Loucy (cell line): ENCODE measurements around the gene CENPP.

Experiments used
- H2AFZ ChIP-seq: fragments of 200-600 bp; sonication (generic); 2 replicates; pipeline ENCODE4 v1.6.0; 2016; ENCODE audit warnings: antibody characterized with exemption, mild to moderate bottlenecking, low read length, moderate library complexity
- H3F3A ChIP-seq: fragments of 200-600 bp; 2 replicates; pipeline ENCODE4 v1.6.0; 2016; ENCODE audit warnings: antibody characterized with exemption, low read depth, mild to moderate bottlenecking
- H3K27me3 ChIP-seq: fragments of 200-600 bp; sonication (generic); 2 replicates; pipeline ENCODE4 v1.6.1; 2014; ENCODE audit warnings: low read length, mild to moderate bottlenecking; ENCODE audit not compliant: insufficient read depth, poor library complexity, severe bottlenecking
- H3K36me3 ChIP-seq: fragments of 200-600 bp; sonication (generic); 2 replicates; pipeline ENCODE4 v1.6.1; 2016; ENCODE audit warnings: low read length; ENCODE audit not compliant: insufficient read depth
- H3K4me1 ChIP-seq: fragments of 200-600 bp; sonication (generic); 2 replicates; pipeline ENCODE4 v1.5.1; 2014; ENCODE audit warnings: low read length, mild to moderate bottlenecking; ENCODE audit not compliant: insufficient read depth, poor library complexity, severe bottlenecking
- H3K4me2 ChIP-seq: fragments of 200-600 bp; sonication (generic); 2 replicates; pipeline ENCODE4 v1.6.0; 2014; ENCODE audit warnings: antibody characterized with exemption, low read length, low read depth, mild to moderate bottlenecking; ENCODE audit not compliant: poor library complexity, severe bottlenecking
- H3K4me3 ChIP-seq: fragments of 200-600 bp; sonication (generic); 2 replicates; pipeline ENCODE4 v1.5.1; 2014; ENCODE audit warnings: low read length, mild to moderate bottlenecking, mixed read lengths; ENCODE audit not compliant: poor library complexity, severe bottlenecking
- H3K79me2 ChIP-seq: fragments of 200-600 bp; sonication (generic); 2 replicates; pipeline ENCODE4 v1.6.1; 2014; ENCODE audit warnings: low read length; ENCODE audit not compliant: insufficient read depth
- H3K9ac ChIP-seq: fragments of 200-600 bp; sonication (generic); 2 replicates; pipeline ENCODE4 v1.6.0; 2014; ENCODE audit warnings: mild to moderate bottlenecking, low read depth, low read length, moderate library complexity; ENCODE audit not compliant: poor library complexity, severe bottlenecking
- H3K9me2 ChIP-seq: fragments of 200-600 bp; sonication (generic); replicated peaks from 2 replicates; pipeline ENCODE4 v1.6.1; 2016; ENCODE audit warnings: low read depth, low read length, mixed read lengths
- H3K9me3 ChIP-seq: fragments of 200-600 bp; sonication (generic); 2 replicates; pipeline ENCODE4 v1.6.1; 2014; ENCODE audit warnings: mild to moderate bottlenecking, antibody characterized with exemption, low read length, low read depth; ENCODE audit not compliant: insufficient read depth
- H4K20me1 ChIP-seq: fragments of 200-600 bp; sonication (generic); 2 replicates; pipeline ENCODE4 v1.6.0; 2014; ENCODE audit warnings: antibody characterized with exemption, low read length, mild to moderate bottlenecking; ENCODE audit not compliant: insufficient read depth, poor library complexity, severe bottlenecking
- EZH2phosphoT487 ChIP-seq: fragments of 200-600 bp; IDR thresholded peaks from 2 replicates; pipeline ENCODE4 v1.6.1; 2018; ENCODE audit warnings: antibody characterized with exemption, mild to moderate bottlenecking, moderate library complexity, borderline replicate concordance
- TF ChIP-seq, protein P1 (sequence below): fragments of 200-600 bp; sonication (generic); conservative IDR thresholded peaks from 2 replicates; pipeline ENCODE4 v1.5.1; 2014; ENCODE audit warnings: mild to moderate bottlenecking, antibody characterized with exemption, low read length

CENPP gene

DNA sequence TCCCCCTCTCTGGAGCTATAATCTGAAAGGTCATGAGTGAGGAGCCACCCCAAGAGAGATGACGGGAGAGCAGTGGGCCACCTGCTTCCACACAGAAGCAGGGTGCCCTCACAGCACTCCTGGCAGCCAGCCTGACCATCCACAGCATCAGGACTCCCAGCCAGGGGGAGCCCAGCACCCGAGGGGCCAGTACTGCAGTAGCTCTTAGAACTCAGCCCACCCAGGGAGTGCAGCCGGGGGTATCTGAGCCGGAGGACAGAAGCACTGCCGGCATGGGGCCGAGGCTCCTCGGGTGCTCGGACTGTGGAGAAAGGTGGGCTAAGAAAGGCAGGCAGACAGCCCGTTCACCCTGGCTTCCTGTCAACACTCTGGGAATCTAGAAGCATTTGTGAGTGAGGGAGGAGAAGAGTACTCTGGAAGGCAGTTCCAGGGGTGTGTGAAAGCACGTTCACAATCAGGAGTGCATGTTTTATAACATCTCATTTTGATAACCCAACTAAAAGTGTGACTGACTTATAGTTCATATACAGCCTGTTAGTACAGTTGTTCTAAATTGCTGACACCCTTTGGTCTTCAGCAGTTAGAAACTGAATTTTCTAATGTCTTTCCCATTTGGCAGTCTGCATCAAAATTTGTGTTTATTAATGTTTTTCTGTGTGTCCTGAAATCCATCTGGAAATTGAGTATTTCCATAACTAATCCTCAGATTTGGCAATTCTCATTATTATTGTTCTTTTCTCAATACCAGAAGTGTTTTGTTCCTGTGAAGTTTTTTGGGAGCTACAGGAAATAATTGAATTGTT, 182.5 kb downstream of the CENPP start:
- no peaks in the 10 kb centered on the region for H3K27me3 ChIP-seq
- H3K9me3 ChIP-seq, result no peaks in the 10 kb centered on the region
- no peak overlapping the region for H3K4me3 ChIP-seq
- H2AFZ ChIP-seq, result no peak overlapping the region
- H3K4me1 ChIP-seq, result peaks cover 8% of the 10 kb centered on the region
- H3K4me2 ChIP-seq, result no peak overlapping the region
- no peaks in the 10 kb centered on the region for H4K20me1 ChIP-seq
- H3K36me3 ChIP-seq, result no peaks in the 10 kb centered on the region
- H3K79me2 ChIP-seq, result no peaks in the 10 kb centered on the region
- TF ChIP-seq, protein P1, sequence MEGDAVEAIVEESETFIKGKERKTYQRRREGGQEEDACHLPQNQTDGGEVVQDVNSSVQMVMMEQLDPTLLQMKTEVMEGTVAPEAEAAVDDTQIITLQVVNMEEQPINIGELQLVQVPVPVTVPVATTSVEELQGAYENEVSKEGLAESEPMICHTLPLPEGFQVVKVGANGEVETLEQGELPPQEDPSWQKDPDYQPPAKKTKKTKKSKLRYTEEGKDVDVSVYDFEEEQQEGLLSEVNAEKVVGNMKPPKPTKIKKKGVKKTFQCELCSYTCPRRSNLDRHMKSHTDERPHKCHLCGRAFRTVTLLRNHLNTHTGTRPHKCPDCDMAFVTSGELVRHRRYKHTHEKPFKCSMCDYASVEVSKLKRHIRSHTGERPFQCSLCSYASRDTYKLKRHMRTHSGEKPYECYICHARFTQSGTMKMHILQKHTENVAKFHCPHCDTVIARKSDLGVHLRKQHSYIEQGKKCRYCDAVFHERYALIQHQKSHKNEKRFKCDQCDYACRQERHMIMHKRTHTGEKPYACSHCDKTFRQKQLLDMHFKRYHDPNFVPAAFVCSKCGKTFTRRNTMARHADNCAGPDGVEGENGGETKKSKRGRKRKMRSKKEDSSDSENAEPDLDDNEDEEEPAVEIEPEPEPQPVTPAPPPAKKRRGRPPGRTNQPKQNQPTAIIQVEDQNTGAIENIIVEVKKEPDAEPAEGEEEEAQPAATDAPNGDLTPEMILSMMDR, result no peak
- TF ChIP-seq EZH2phosphoT487, result no peak
- H3K9ac ChIP-seq, result no peak overlapping the region
- no peaks in the 10 kb centered on the region for H3F3A ChIP-seq
- no peaks in the 10 kb centered on the region for H3K9me2 ChIP-seq

DNA sequence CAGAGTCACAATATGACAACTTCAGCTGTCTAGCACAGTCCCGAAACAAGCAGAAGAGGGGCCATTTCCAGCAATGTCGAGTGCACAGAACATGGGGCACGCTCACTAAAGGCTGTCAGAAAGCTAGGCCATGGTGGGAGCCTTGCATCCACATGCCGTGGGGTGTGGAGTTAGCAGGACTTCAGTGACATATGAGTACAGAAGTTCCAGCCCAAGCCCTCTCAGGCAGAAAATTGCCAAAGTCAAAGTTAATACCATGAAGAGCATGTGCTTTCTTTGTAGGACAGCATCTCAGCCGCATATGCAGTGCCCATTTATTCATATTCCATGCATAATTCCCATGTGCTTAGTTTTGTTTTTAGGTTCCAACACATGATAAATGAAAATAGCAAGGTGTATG, 183.3 kb downstream of the CENPP start:
- no peak overlapping the region for H3K4me3 ChIP-seq
- H3F3A ChIP-seq, result no peaks in the 10 kb centered on the region
- TF ChIP-seq, protein P1, result no peak
- no peak for TF ChIP-seq EZH2phosphoT487
- H3K27me3 ChIP-seq, result no peaks in the 10 kb centered on the region
- peaks cover 8% of the 10 kb centered on the region for H3K4me1 ChIP-seq
- no peak overlapping the region for H3K4me2 ChIP-seq
- H3K9ac ChIP-seq, result no peak overlapping the region
- H3K36me3 ChIP-seq, result no peaks in the 10 kb centered on the region
- no peaks in the 10 kb centered on the region for H3K9me3 ChIP-seq
- no peaks in the 10 kb centered on the region for H3K79me2 ChIP-seq
- no peak overlapping the region for H2AFZ ChIP-seq
- no peaks in the 10 kb centered on the region for H3K9me2 ChIP-seq
- H4K20me1 ChIP-seq, result no peaks in the 10 kb centered on the region

DNA sequence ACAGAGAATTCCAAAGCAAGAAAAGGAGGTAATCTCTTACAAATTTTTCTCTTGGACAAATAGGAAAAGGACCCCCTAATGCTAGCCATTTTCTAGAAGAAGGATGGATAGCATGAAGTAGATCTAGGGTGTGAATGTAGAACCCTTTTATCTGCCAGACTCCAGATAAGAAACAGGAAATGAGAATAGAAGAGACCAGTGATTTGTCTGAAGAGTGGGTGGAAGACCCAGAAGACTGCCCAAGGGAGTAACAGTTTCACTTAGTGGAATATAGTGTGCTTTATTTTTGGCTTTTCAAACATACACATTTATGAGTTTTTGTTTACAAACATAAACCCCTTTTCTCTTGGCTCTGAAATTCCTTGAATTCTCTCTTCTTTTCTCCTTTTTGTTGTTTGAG, 185.0 kb downstream of the CENPP start:
- Histone ChIP-seq H3K9me2 (no peaks in the 10 kb centered on the region), H3F3A (no peaks in the 10 kb centered on the region), H3K4me3 (no peak overlapping the region), H3K27me3 (no peaks in the 10 kb centered on the region), H3K4me2 (no peak overlapping the region), H3K9ac (no peak overlapping the region), H3K9me3 (no peaks in the 10 kb centered on the region), H3K79me2 (no peaks in the 10 kb centered on the region), H3K36me3 (no peaks in the 10 kb centered on the region), H3K4me1 (peaks cover 8% of the 10 kb centered on the region), H4K20me1 (no peaks in the 10 kb centered on the region), H2AFZ (no peak overlapping the region)
- TF ChIP-seq, protein P1, result no peak
- TF ChIP-seq EZH2phosphoT487, result no peak
